Skin epidermis (tissue), 12 donors: Measurements from ENCODE around the gene MAML3.

Source experiments
- H3K27ac ChIP-seq, 21 experiments: fragments of 200-600 bp; sonication (generic) in 11 of 21; one replicate each; pipeline ENCODE4 v1.5.0; 2020; ENCODE audit warnings: mild to moderate bottlenecking in 3 of 21, inconsistent platforms in 2 of 21, moderate library complexity in 2 of 21
- H3K4me3 ChIP-seq, 7 experiments: fragments of 200-600 bp; sonication (generic) in 2 of 7; one replicate each; pipeline ENCODE4 v1.5.0; 2020; ENCODE audit warnings: inconsistent platforms in 2 of 7, mild to moderate bottlenecking in 2 of 7, moderate library complexity in 1 of 7

The MAML3 gene

DNA sequence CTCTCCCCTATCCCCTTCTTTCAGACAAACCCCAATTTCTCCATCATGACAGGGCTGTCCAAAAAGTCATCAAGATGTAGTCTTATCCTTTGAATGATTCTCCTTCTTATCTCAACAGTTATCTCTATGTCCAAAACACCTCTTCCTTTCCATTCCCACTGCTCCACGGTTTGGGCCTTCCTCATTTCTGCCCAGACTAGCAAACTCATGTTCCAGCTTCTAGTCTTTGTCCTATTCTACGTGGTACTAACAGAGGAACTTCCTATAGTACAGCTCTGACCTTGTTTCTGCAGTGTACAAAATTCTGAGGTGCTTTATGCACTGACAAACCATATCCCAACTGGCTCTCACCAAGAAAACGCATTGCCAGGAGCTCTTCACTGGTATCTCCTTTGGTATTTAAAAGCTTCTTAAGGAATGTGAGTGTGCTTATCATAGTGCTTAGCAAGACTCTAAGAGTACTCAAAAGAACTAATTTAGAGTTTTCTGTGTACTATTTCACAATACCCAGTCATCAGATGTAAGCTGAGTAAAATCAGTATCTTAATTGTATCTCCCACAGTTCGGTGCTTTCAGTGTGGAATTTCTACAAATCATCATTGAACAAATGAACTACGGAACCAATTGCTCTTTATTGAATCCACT is 65.5 kb downstream of the MAML3 start:
- Histone ChIP-seq H3K4me3 (no peak overlapping the region), H3K27ac (no peak overlapping the region)

DNA sequence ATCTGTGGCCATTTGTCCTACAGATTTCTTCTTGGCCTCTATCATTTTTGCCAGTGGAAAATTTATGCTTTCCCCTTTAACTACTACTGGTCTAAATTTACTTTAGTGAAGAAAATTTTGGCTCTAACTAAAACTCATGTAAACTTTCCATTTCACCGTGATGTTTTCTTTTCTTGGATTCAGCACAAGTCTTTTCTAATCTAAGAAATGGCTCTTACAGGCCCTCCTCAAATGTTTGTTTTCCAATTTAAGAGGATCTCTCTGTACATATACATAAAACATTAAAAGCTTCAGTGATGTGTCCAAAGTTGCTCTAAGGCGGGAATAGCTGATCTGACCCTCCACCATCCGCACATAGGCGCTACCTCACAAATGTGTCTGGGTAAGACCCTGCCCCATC is 68.1 kb downstream of the MAML3 start:
- Histone ChIP-seq H3K4me3 (no peak overlapping the region), H3K27ac (no peak overlapping the region)

DNA sequence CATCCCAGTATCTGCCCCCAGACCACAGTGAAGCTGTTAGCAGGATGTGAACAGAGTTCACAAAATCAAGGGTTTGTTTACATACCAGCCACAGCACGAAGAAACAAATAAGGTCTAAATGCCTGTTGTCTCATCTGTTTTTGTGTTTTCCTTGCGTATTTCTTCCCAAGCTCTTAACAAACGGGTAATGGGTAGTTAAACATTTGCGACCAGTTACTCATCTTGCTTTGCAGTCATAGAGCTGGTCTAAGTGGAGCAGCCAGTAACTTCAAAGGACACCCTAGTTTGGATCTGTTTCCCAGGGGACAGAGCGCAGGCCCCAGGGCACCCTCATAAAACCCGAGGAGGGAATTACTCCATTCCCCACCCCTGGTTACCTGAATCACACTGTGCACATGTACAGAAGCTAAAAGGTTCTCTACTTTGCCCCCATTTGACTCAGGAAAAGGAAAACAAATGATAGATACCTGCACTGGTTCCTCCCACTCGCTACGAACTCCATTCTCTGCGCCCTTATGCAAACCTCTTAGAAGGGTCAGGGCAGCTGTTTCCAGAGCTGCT is 68.8 kb downstream of the MAML3 start:
- Histone ChIP-seq H3K4me3 (no peak overlapping the region), H3K27ac (no peak overlapping the region)

DNA sequence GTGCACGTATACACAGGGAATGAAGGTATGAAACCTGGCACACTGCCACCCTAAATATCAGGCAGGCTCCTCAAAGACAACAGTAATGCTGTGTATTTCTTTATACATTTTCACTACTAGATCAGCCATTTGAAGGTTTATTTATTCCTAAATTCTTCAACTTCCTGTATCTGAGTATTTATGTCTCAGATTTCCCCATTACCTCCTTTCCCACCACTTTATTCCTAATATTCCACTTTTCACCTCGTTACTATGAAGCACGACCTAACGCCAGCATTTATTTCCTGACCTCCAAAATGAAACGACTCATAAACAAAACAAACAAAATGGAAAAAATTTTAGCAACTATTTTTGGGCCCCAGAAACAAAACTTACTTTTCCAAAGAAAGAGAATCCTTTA is 69.6 kb downstream of the MAML3 start:
- H3K4me3 ChIP-seq: no peak overlapping the region
- no peak overlapping the region for H3K27ac ChIP-seq

DNA sequence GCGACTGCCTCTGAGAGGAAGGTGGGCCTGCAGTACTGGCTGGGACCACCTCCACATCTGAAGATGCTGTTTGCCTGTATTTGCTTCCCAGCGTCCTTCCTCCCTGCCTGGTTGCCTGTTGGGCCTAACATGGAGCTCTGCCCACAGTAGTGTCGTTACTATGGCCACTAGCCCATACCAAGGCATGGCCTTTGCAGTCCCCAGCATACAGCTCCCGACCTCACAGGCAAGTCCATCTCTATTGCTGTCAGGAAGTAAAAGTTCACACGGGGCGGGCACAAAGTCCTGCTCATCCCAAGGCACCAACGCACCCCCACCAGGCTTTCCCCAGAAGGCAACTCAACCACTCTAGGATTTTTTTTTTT is 71.6 kb downstream of the MAML3 start:
- Histone ChIP-seq H3K27ac (peak overlapping the region in 2 of 21 experiments; percentile 16 to 31), H3K4me3 (no peak overlapping the region)

DNA sequence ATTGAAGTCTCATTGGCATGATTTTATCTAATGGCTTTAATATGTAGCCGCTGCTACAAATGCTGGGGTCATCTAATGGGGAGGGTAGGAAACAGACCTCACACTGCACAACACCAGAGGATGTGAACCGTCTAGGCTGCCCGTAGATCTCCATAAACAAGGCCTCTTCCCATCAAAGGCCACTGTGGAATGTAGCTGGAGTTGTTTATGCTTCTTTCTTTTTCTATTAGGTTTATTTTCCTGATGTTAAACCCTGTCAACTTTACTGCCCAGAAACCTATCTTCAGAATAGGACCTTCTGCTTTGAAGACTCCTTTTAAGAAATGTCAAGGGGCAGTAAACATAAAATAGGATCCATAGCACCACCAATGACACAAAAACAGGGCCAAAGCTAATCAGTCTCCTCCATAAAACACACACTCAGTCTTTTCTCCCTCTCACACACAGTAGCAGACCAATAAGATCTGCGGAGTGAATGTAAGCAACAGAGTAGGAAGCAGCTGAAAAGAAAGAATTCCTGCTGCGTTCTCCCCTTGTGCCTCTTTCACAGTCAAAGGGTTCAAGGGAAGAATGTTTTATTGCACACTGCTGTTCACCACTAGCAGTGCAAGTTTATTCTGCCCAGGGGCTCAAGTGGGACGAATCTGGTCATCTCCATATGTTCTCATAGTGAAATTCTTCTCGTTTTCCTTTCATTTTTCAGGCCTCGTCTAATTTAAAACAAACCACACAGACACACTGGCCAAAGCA is 72.2 kb downstream of the MAML3 start:
- Histone ChIP-seq H3K27ac (peak overlapping the region in 2 of 21 experiments; percentile 17 to 31), H3K4me3 (no peak overlapping the region)

DNA sequence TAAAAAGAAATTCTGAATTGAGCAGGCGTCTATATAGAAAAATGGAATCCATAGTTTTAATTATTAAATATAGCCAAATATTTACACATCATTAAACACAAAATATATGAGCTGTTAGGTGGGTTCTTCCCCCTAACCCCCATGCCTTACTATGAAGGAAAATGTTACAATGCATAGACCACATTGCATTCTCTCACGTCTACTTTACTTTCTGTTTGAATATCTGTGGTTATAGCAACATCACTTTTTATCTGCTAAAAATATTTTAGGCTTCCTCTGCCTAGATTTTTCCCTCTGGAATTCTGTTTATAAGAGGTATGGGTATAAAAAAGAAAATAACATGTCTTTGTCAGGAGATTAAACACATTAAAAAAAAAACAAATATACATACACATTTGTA is 73.1 kb downstream of the MAML3 start:
- Histone ChIP-seq H3K27ac (no peak overlapping the region), H3K4me3 (no peak overlapping the region)

DNA sequence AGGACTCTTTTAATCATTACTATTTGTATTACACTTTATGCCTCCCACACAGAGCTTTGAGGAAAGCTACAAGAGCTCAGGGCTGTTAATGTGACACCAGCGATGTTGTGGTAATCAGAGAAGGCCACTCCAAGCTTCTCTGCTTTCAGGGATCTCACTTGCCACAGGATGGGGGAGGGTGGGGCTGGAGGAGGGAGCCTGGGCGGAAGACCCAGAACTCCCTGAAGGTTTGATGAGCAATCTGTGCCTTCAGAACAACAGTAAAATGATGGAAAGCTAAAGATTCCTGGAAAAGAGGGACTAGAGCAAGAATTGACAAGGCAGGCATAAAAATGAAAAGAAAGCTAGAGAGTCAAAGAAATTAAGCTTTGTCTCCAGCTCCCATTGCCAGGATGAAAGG is 75.6 kb downstream of the MAML3 start:
- H3K27ac ChIP-seq: peak overlapping the region in 4 of 21 experiments; percentile 4 to 70 (median 12)
- no peak overlapping the region for H3K4me3 ChIP-seq

DNA sequence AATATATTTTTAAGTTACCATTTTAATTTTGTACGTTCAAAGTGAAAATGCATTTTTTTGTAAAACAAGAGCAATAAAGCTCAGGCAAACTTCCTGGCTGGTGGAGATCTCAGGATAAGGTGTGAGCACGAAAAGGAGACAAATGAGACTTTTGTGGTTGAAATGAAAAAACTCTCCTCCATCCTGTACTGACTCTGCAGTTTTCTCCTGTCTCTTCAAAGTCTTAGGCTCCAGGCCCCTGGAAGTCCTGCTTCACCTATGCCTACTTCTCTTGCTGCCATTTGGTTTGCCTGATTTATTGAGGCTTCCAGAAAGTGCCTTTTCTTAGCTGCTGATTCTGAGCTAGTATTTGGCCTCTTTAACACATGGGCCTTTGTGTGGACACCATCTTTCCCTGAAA is 77.7 kb downstream of the MAML3 start:
- H3K27ac ChIP-seq: no peak overlapping the region
- H3K4me3 ChIP-seq: no peak overlapping the region

DNA sequence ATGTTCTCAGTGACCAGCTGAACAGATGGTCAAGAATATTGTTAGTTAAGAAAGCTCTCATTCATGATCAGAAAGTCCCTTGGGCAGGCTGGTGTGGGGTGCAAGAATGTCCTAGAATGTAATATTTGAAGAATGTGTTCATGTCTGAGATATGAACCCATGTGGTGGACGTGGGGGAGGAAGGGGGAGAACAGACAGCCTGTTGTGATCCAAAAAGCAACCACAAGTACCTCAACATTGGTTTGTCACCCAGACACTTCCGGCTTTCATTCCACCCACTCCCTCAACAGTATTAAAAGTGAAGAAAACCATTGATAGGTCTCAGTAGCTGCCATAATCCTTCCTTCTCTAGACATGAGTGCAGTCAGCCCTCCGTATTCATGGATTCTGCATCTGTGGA is 82.2 kb downstream of the MAML3 start:
- no peak overlapping the region for H3K4me3 ChIP-seq
- H3K27ac ChIP-seq: peak overlapping the region in 2 of 21 experiments; percentile 39 to 72

DNA sequence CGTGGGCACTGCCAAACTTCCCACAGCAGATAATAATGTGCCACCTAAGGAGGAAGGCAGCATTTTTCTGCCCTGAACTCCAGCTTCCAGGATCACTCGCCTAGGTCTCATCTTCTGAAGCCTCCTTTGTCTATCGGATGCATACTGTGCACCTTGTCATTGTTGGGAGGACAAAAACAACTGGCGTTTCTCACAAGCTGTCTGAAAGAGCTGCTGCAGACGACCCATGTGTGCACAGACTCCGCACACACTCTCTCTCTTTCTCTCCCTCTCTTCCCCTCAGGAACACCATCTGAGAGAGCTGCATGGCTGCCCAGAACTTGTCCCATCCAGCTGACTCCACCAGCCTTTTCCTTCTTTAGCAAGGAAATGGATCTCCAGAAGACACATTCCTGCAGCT is 83.0 kb downstream of the MAML3 start:
- peak overlapping the region in 5 of 21 experiments; percentile 14 to 72 (median 37) for H3K27ac ChIP-seq
- no peak overlapping the region for H3K4me3 ChIP-seq

DNA sequence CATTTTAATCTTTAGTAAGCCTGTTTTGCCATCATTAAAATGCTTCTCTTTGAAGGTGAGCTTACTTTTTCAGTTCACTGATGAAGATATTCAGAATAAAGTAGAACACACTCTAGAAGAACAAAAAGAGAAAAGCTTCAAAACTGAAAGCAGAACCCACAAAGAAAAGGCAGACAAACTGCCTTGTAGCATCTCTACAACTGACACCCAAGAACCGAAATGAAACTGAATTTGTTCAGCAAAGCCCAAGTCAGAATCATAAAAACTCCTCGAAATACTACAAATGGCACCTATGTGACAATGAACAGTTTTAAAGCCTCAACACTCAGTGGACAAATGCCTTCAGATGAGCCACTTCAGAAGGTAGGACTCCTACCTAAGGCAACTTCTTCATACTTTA is 83.6 kb downstream of the MAML3 start:
- no peak overlapping the region for H3K4me3 ChIP-seq
- peak overlapping the region in 4 of 21 experiments; percentile 6 to 72 (median 26) for H3K27ac ChIP-seq

DNA sequence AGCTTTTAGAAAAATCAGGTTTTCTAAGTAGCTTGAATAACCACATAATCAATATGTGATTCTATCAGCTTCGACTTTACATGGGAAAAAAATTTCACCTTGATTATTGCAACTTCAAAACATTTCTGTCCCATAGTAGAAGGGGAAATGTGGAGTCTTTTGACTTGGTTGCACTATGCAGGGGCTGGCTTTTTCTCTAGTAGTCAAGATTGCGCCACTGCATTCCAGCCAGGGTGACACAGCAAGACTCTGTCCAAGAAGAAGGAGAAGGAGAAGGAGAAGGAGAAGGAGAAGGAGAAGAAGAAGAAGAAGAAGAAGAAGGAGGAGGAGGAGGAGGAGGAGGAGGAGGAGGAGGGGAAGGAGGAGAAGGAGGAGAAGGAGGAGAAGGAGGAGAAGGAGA is 84.9 kb downstream of the MAML3 start:
- Histone ChIP-seq H3K4me3 (no peak overlapping the region), H3K27ac (no peak overlapping the region)

DNA sequence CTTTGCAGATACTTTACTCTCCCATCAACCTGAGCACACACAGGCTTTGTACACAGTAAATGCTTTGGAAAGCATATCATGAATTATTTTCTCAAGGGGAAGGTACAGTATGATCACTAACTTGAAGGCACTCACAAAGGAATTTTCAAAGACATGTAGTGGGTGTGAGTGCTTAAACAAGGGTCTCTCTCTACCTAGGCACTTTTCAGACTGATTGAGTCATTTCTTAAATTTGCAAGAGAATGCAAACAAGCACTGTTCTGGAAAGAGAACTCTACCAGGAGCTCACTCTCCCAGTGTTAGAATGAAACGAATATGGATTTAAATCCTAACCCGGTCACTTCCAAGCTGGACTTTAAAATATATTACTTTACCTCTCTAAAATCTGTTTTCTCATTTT is 85.7 kb downstream of the MAML3 start:
- H3K27ac ChIP-seq: no peak overlapping the region
- H3K4me3 ChIP-seq: no peak overlapping the region

DNA sequence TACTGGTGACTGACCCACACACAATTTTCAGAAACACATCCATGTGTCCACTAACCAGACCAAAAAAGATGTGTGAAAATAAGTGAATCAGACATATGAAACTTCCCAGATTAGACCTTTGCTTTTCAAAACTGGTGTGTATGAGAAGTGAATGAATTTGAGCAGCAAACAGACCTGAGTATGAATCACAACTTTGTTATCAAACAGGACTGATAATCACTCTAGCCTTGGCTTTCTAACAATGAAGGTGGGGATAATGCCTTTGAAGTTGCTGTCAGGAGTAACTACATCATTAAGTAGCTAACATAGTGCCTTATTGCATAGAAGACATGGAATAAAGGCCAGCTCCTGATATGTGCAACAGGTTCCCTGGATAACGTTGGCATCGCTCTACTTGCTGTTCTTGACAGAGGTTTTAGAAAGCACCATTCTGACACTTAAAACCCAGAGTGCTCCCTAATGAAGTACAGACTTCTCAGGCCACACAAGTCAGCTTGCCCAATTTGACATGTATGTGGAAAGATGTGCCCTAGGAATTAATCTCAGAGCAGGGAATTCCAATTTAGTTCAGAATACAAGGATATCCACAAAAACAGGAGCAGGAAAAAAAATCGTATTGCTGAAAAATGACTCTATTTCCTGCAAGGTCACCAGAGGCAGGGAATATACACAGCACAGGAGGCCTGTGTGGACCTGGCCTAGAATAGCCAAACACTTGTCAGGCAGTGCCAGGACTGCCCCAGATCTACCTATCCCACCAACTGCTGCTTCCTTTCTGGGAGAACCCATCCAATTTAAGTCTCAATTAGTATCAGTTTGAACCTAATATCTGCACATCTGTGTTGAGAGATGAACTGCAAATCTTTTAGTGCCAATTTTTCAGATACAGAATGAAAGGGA is 87.7 kb downstream of the MAML3 start:
- Histone ChIP-seq H3K27ac (no peak overlapping the region), H3K4me3 (no peak overlapping the region)

DNA sequence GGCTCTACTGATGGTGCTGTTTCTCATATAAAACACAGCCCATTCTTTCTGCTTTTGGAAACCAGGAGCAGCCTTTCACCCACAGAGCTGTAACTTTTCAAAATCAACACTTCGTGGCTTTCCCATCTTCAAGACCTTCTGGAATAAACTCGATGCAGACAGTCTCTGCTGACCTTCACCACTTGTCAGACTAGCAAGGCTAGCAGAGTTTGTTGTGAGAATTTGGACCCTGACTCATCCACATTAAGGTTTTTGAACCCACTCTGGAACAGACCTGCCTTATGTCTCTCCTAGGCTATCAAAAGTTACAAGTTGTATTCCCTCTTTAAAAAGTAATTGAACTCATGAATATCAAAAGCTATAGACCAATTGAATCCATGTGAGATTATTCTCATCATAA is 88.6 kb downstream of the MAML3 start:
- Histone ChIP-seq H3K4me3 (no peak overlapping the region), H3K27ac (no peak overlapping the region)

DNA sequence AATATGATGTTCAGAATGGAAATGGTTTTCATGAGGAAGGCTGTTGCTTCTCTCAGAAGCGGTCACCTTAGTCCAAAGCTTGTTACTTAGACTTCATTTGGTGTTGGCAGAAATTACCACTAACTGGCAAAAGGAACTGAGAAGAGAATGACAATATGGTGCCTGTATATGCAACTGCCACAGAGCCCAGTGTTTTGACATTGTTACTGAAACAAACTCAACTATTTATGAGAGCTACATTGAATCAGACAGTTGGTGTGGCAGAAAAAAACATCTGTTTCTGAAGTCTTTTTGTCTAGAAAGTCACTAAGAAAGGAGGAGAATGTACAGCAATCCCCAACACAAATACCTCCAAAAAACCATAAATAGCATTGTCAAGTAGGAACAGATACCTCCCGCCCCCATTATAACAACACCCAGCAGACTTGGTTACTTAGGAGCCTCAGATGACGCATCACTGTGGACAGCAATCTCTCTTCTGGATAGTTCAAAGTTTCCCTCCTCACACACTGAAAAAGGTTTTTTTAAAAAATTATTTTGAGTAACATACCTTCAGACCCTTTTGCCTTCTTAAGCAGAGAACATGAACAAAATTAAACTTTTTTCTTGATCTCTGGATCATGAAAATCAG is 92.2 kb downstream of the MAML3 start:
- H3K27ac ChIP-seq: no peak overlapping the region

DNA sequence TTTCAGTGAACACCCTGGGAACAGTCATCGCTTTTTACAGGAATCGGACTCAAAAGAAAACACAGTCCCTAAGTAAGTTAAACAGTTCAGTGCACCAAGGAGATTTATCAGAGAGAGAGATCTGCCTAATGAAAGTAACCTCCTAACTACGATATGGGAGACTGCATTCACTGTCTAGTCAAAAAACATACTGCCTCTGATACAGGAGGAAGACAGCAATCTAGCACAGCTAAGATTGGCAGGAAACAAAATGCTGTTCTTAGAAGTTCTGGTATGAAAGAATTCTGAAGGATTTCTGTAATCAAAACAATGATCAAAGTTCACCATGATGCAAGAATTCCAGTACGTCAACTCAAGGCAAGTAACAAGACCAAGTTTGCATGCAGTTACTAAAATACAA is 92.8 kb downstream of the MAML3 start:
- H3K27ac ChIP-seq: no peak overlapping the region

More for the DNA sequence above, 92.2 kb downstream of the MAML3 start:
- H3K4me3 ChIP-seq: no peak overlapping the region

DNA sequence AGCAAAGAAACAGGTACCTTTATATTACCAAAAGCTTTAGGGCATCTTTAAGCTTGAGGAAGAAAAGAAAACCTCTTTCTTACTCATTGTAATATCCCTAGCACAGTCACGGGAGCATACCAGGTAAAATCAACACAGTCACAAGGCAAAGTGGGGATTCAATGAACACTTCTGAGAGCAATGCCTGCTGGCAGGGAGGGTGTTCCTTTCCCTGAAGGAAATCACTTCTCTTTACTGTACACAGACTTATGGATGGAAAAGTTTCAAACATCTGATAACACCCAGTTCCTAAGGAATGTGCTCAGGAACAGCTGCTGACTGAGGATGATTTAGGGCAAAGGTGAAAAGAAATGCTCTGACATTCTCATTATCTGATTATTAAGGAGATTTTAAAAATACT is 94.8 kb downstream of the MAML3 start:
- Histone ChIP-seq H3K27ac (peak overlapping the region in 1 of 21 experiments; percentile 18), H3K4me3 (no peak overlapping the region)

More for the DNA sequence above, 92.8 kb downstream of the MAML3 start:
- no peak overlapping the region for H3K4me3 ChIP-seq

DNA sequence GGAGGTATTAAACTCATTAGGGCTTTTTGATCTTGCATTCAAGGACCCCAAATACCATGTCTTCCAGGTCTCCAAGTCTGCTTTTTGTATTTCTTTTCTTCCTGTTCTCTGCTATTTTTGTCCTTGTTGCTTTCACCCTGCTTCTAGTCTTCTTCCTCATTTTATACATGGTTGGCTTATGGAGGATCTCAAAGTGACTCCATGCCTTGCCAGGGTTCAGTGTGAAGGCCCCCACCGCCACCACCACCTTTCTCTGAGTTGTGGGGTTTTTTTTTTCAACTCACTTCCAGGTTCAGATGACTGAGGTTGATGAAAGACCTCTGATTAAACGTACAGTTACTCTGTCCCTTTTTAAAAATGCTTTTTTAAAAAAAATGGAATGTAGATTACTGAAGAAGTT is 96.3 kb downstream of the MAML3 start:
- Histone ChIP-seq H3K27ac (peak overlapping the region in 1 of 21 experiments; percentile 19), H3K4me3 (no peak overlapping the region)
